Measurements from ENCODE around the gene CCDC192. TPM values are rescaled to one million over a fixed set of nuclear protein-coding genes. Genes with fewer than 3 reads are reported as not detected.
"Not testable (repeated sequence)": the region's sequence is repeated elsewhere in the genome, so short reads cannot be mapped to it uniquely, and the experiment has no call there.

The CCDC192 gene
- total and polyA plus RNA-seq, 2 experiments from 2014 or later, result 0.92 TPM; not detected in 1

DNA sequence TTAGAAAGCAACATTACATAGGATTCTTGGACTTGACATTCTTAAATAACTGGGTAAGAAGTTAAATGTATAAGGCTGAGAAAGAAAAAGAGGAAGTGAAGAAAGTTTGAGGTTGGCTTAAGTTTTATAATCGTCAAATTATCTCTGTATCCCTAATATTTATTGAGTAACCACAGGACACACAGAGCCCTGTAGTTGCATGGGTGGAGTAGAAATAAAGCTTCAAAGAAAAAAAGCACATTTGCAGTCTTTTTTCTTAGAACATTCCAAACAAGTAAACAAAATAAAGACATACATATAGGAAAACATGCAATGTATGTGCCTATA, 137.0 kb downstream of the CCDC192 start:
- TF ChIP-seq CTCF (IDR thresholded peaks at IDR 0.05; ENCODE audit: low read depth, low read length), result no peak
- Histone ChIP-seq H3K4me3 (no peak overlapping the region), H3K4me1 (ENCODE audit: low read depth) (no peaks in the 10 kb centered on the region), H3K9me3 (ENCODE audit: low read depth) (no peaks in the 10 kb centered on the region), H3K36me3 (no peaks in the 10 kb centered on the region), H3K27me3 (no peaks in the 10 kb centered on the region), H3K27ac (no peak overlapping the region)
- peak in 1 of 2 donors; percentile 53 for DNase-seq (ENCODE audit: low read depth in 1 of 2, low spot score in 1 of 2)

DNA sequence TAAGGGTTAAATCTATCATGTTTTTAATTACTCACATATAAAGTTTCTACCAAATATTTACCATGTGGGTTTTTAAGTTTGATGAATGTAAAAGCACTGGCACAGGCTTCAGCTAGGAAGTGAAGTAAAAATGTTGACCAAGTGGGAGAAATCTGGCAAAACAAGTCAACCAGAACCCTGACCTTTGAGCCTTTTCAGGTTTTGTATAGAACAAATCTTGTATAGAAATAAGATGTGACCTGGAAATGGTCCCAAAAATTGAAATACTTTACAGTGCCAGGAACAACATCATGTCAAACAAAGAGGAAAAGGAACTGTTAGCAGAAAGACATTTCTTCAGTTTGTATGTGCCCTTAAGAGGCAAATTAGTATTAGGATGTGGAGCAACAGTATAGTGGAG, 137.6 kb downstream of the CCDC192 start:
- Histone ChIP-seq H3K4me1 (ENCODE audit: low read depth) (no peaks in the 10 kb centered on the region), H3K4me3 (no peak overlapping the region), H3K27me3 (no peaks in the 10 kb centered on the region), H3K9me3 (ENCODE audit: low read depth) (no peaks in the 10 kb centered on the region), H3K36me3 (no peaks in the 10 kb centered on the region), H3K27ac (no peak overlapping the region)
- DNase-seq (ENCODE audit: low read depth in 1 of 2, low spot score in 1 of 2), result peak in 1 of 2 donors; percentile 34
- TF ChIP-seq CTCF (IDR thresholded peaks at IDR 0.05; ENCODE audit: low read depth, low read length), result no peak

- Histone ChIP-seq H3K27ac (no peak overlapping the region), H3K4me3 (no peak overlapping the region), H3K9me3 (ENCODE audit: low read depth) (no peaks in the 10 kb centered on the region), H3K36me3 (no peaks in the 10 kb centered on the region), H3K27me3 (no peaks in the 10 kb centered on the region), H3K4me1 (ENCODE audit: low read depth) (no peaks in the 10 kb centered on the region)
- no peak for DNase-seq (ENCODE audit: low read depth in 1 of 2, low spot score in 1 of 2)
- TF ChIP-seq CTCF (IDR thresholded peaks at IDR 0.05; ENCODE audit: low read depth, low read length), result no peak
Measured at GRCh38 chr5:127844581-127845021, 141.4 kb downstream of the CCDC192 start.

DNA sequence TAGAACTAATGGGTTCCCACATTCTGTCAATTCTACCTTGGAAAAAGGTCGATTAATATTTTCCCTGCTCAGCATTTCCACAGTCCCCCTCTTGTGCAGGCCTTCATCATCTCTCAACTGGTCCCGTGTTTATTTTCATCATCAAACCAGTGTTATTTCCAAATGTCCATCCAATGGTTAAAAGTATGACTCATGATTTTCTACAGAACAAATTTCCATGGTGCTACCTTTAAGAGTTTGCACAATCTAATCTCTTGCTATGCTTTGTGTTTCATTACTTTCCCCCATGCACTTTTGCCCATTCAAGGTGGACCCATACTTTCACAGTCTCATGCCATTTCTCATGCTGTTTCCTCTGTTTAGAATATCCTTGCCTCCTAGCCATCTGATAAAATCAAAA, 143.7 kb downstream of the CCDC192 start:
- DNase-seq (ENCODE audit: low read depth in 1 of 2, low spot score in 1 of 2), result no peak
- Histone ChIP-seq H3K27me3 (no peaks in the 10 kb centered on the region), H3K27ac (no peak overlapping the region), H3K36me3 (no peaks in the 10 kb centered on the region), H3K4me1 (ENCODE audit: low read depth) (no peaks in the 10 kb centered on the region), H3K4me3 (no peak overlapping the region), H3K9me3 (ENCODE audit: low read depth) (no peaks in the 10 kb centered on the region)
- TF ChIP-seq CTCF (IDR thresholded peaks at IDR 0.05; ENCODE audit: low read depth, low read length), result no peak

DNA sequence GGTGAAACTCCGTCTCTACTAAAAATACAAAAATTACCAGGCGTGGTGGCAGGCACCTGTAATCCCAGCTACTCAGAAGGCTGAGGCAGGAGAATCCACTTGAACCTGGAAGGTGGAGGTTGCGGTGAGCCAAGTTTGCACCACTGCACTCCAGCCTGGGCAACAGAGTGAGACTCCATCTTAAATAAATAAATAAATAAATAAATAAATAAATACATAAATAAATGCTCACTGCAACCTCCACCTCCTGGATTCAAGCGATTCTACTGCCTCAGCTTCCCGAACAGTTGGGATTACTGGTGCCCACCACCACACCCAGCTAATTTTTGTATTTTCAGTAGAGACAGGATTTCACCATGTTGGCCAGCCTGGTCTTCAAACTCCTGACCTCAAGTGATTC, 144.4 kb downstream of the CCDC192 start:
- not testable (repeated sequence) for H3K27me3 ChIP-seq; H3K27ac ChIP-seq; H3K9me3 ChIP-seq (ENCODE audit: low read depth); H3K4me3 ChIP-seq; H3K36me3 ChIP-seq; DNase-seq (ENCODE audit: low read depth in 1 of 2, low spot score in 1 of 2); H3K4me1 ChIP-seq (ENCODE audit: low read depth)

GRCh38 chr5:127848098-127848497, 144.9 kb downstream of the CCDC192 start:
- Histone ChIP-seq H3K4me3 (no peak overlapping the region), H3K27me3 (no peaks in the 10 kb centered on the region), H3K4me1 (ENCODE audit: low read depth) (no peaks in the 10 kb centered on the region), H3K36me3 (no peaks in the 10 kb centered on the region), H3K27ac (no peak overlapping the region), H3K9me3 (ENCODE audit: low read depth) (no peaks in the 10 kb centered on the region)
- no peak for DNase-seq (ENCODE audit: low read depth in 1 of 2, low spot score in 1 of 2)
- TF ChIP-seq CTCF (IDR thresholded peaks at IDR 0.05; ENCODE audit: low read depth, low read length), result no peak
